K562 (cell line): ENCODE results near the gene CDCA5. TPM values are rescaled to one million over a fixed set of nuclear protein-coding genes. Genes with fewer than 3 reads are reported as not detected.

Experiments used
- ATF1 ChIP-seq, 2 experiments: fragments of 450-650 bp in 1 of 2; IDR thresholded peaks; 2 replicates each; pipeline ENCODE4 v1.6.1; 2016; ENCODE audit warnings: missing compliant biosample characterization in 1 of 2, missing genetic modification characterization in 1 of 2
- CBFB ChIP-seq: sonication (generic); formaldehyde crosslinking; IDR thresholded peaks from 2 replicates; pipeline ENCODE4 v1.4.0; 2020; ENCODE audit warnings: mild to moderate bottlenecking, missing genetic modification reagents
- ELF4 ChIP-seq: fragments of 450-650 bp; formaldehyde crosslinking; IDR thresholded peaks from 2 replicates; pipeline ENCODE4 v1.4.0; 2022; ENCODE audit warnings: missing genetic modification characterization
- FOXJ2 ChIP-seq: fragments of 200-800 bp; sonication (Bioruptor generic); IDR thresholded peaks from 2 replicates; pipeline ENCODE4 v1.6.1; 2016; ENCODE audit warnings: missing genetic modification characterization, missing compliant biosample characterization
- MEF2A ChIP-seq: IDR thresholded peaks from 2 replicates; pipeline ENCODE4 v1.6.1; 2011; ENCODE audit warnings: low read depth, mild to moderate bottlenecking, low read length, moderate library complexity; ENCODE audit not compliant: control insufficient read depth
- NR3C1 ChIP-seq: sonication (generic); formaldehyde crosslinking; IDR thresholded peaks from 2 replicates; pipeline ENCODE4 v1.8.1; 2022; ENCODE audit warnings: missing genetic modification reagents
- PHB2 ChIP-seq: fragments of 450-650 bp; IDR thresholded peaks from 2 replicates; pipeline ENCODE4 v1.6.1; 2017; ENCODE audit warnings: low read depth
- THRAP3 ChIP-seq: fragments of 450-650 bp; IDR thresholded peaks from 2 replicates; pipeline ENCODE4 v1.6.1; 2016; ENCODE audit warnings: mild to moderate bottlenecking, inconsistent platforms, borderline replicate concordance
- ZBTB17 ChIP-seq: fragments of 450-650 bp; formaldehyde crosslinking; IDR thresholded peaks from 2 replicates; pipeline ENCODE4 v1.4.0; 2020; ENCODE audit warnings: mild to moderate bottlenecking
- polyA plus RNA-seq, 8 experiments: library from polyadenylated mRNA; depleted of rRNA in 4 of 8; stranded (reverse) in 5 of 8; unstranded in 3 of 8; fragments of >200 nt; fragmentation: Nextera tagmentation in 2 of 8; fragmentation: Illumina TruSeq in 1 of 8; extraction: Ambion mirVana in 2 of 8; extraction: Trizol in 1 of 8; gene quantifications; 2 replicates each; pipeline versions ENCODE4 v1.2.1 to v1.2.3, GENCODE V29; 2011 to 2014; ENCODE audit warnings: inconsistent platforms in 1 of 8, missing spikeins in 1 of 8
- total RNA-seq, 7 experiments: library from RNA; depleted of rRNA in 6 of 7; stranded (reverse); fragments of >200 nt in 6 of 7; fragmentation: Illumina TruSeq in 2 of 7; extraction: Trizol in 2 of 7; gene quantifications; 2 replicates each; pipeline versions ENCODE4 v1.2.1 to v1.2.3, GENCODE V29; 2011 to 2021; ENCODE audit warnings: low replicate concordance in 1 of 7
- TF ChIP-seq, protein P1 (sequence below): sonication (generic); formaldehyde crosslinking; IDR thresholded peaks from 2 replicates; pipeline ENCODE4 v1.8.1; 2023; ENCODE audit warnings: missing genetic modification reagents, mild to moderate bottlenecking, borderline replicate concordance
- TF ChIP-seq, protein P2 (sequence below): IDR thresholded peaks from 2 replicates; pipeline ENCODE4 v1.6.1; 2011; ENCODE audit not compliant: insufficient read length; ENCODE audit errors: extremely low read depth
- TF ChIP-seq, protein P3 (sequence below): fragments of 450-650 bp; IDR thresholded peaks from 2 replicates; pipeline ENCODE4 v1.6.1; 2014; ENCODE audit warnings: low read depth, mild to moderate bottlenecking, moderate library complexity, borderline replicate concordance
- TF ChIP-seq, protein P4 (sequence below): conservative IDR thresholded peaks from 2 replicates; pipeline ENCODE4 v1.6.1; 2011; ENCODE audit warnings: low read depth, mild to moderate bottlenecking, low read length; ENCODE audit not compliant: control insufficient read depth
- TF ChIP-seq, protein P5 (sequence below): sonication (generic); formaldehyde crosslinking; IDR thresholded peaks from 2 replicates; pipeline ENCODE4 v1.8.0; 2022; ENCODE audit warnings: mild to moderate bottlenecking, missing genetic modification reagents
- TF ChIP-seq, protein P6 (sequence below): fragments of 450-650 bp; formaldehyde crosslinking; conservative IDR thresholded peaks from 2 replicates; pipeline ENCODE4 v1.4.0; 2022; ENCODE audit warnings: mild to moderate bottlenecking, missing genetic modification characterization

The CDCA5 gene
- total and polyA plus RNA-seq, 9 of the 15 experiments (the other 6 are each of a cell fraction or from before 2014, with no cell fraction given), result 18.9 to 94.3 (median 64.6) TPM

DNA sequence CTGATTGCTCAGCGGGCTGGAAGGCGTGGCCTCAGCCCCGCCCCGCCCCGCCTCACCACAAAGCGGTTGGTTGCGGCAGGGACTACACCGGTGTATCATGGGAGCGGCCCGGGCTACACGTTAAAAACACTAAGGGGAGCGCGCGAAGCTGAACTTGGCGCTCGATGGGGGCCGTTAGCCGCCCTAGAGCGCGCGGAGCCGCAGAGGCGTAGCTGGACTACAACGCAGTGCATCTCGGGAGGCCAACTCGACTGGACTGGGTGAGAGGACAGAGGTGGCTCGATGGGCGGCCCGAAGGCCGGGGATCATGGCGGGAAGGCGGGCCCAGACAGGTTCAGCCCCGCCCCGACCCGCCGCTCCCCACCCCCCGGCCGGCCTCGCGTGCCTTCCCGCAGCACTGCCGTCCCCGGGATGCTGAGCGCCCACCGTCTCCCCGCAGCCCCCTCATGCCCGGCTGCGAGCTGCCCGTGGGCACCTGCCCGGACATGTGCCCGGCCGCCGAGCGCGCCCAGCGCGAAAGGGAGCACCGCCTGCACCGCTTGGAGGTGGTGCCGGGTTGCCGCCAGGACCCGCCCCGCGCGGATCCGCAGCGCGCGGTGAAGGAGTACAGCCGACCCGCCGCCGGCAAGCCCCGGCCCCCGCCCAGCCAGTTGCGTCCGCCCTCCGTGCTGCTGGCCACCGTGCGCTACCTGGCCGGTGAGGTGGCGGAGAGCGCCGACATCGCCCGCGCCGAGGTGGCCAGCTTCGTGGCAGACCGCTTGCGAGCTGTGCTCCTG lies 42.8 kb downstream of the CDCA5 start, which contains the start of gene SAC3D1 (continued):
- TF ChIP-seq, protein P1, sequence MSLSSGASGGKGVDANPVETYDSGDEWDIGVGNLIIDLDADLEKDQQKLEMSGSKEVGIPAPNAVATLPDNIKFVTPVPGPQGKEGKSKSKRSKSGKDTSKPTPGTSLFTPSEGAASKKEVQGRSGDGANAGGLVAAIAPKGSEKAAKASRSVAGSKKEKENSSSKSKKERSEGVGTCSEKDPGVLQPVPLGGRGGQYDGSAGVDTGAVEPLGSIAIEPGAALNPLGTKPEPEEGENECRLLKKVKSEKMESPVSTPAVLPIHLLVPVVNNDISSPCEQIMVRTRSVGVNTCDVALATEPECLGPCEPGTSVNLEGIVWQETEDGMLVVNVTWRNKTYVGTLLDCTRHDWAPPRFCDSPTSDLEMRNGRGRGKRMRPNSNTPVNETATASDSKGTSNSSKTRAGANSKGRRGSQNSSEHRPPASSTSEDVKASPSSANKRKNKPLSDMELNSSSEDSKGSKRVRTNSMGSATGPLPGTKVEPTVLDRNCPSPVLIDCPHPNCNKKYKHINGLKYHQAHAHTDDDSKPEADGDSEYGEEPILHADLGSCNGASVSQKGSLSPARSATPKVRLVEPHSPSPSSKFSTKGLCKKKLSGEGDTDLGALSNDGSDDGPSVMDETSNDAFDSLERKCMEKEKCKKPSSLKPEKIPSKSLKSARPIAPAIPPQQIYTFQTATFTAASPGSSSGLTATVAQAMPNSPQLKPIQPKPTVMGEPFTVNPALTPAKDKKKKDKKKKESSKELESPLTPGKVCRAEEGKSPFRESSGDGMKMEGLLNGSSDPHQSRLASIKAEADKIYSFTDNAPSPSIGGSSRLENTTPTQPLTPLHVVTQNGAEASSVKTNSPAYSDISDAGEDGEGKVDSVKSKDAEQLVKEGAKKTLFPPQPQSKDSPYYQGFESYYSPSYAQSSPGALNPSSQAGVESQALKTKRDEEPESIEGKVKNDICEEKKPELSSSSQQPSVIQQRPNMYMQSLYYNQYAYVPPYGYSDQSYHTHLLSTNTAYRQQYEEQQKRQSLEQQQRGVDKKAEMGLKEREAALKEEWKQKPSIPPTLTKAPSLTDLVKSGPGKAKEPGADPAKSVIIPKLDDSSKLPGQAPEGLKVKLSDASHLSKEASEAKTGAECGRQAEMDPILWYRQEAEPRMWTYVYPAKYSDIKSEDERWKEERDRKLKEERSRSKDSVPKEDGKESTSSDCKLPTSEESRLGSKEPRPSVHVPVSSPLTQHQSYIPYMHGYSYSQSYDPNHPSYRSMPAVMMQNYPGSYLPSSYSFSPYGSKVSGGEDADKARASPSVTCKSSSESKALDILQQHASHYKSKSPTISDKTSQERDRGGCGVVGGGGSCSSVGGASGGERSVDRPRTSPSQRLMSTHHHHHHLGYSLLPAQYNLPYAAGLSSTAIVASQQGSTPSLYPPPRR (CRISPR knock-in tag), result no peak
- TF ChIP-seq, protein P2, sequence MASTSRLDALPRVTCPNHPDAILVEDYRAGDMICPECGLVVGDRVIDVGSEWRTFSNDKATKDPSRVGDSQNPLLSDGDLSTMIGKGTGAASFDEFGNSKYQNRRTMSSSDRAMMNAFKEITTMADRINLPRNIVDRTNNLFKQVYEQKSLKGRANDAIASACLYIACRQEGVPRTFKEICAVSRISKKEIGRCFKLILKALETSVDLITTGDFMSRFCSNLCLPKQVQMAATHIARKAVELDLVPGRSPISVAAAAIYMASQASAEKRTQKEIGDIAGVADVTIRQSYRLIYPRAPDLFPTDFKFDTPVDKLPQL, result no peak
- no peak for TF ChIP-seq MEF2A
- TF ChIP-seq CBFB, result no peak
- TF ChIP-seq ATF1 (CRISPR knock-in tag; IDR thresholded peaks at IDR 0.05), result no peak
- TF ChIP-seq ATF1 (tag; IDR thresholded peaks at IDR 0.05), result peak; percentile 30; the same call in 1 of the 2 replicates
- TF ChIP-seq THRAP3, result no peak
- TF ChIP-seq, protein P3, sequence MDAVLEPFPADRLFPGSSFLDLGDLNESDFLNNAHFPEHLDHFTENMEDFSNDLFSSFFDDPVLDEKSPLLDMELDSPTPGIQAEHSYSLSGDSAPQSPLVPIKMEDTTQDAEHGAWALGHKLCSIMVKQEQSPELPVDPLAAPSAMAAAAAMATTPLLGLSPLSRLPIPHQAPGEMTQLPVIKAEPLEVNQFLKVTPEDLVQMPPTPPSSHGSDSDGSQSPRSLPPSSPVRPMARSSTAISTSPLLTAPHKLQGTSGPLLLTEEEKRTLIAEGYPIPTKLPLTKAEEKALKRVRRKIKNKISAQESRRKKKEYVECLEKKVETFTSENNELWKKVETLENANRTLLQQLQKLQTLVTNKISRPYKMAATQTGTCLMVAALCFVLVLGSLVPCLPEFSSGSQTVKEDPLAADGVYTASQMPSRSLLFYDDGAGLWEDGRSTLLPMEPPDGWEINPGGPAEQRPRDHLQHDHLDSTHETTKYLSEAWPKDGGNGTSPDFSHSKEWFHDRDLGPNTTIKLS, result peak; percentile 39; the same call in 1 of the 2 replicates
- TF ChIP-seq, protein P4, sequence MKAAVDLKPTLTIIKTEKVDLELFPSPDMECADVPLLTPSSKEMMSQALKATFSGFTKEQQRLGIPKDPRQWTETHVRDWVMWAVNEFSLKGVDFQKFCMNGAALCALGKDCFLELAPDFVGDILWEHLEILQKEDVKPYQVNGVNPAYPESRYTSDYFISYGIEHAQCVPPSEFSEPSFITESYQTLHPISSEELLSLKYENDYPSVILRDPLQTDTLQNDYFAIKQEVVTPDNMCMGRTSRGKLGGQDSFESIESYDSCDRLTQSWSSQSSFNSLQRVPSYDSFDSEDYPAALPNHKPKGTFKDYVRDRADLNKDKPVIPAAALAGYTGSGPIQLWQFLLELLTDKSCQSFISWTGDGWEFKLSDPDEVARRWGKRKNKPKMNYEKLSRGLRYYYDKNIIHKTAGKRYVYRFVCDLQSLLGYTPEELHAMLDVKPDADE, result peak; percentile 36; the same call in 1 of the 2 replicates
- TF ChIP-seq, protein P5, sequence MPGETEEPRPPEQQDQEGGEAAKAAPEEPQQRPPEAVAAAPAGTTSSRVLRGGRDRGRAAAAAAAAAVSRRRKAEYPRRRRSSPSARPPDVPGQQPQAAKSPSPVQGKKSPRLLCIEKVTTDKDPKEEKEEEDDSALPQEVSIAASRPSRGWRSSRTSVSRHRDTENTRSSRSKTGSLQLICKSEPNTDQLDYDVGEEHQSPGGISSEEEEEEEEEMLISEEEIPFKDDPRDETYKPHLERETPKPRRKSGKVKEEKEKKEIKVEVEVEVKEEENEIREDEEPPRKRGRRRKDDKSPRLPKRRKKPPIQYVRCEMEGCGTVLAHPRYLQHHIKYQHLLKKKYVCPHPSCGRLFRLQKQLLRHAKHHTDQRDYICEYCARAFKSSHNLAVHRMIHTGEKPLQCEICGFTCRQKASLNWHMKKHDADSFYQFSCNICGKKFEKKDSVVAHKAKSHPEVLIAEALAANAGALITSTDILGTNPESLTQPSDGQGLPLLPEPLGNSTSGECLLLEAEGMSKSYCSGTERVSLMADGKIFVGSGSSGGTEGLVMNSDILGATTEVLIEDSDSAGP (CRISPR knock-in tag), result no peak
- no peak for TF ChIP-seq PHB2
- TF ChIP-seq ELF4, result no peak
- TF ChIP-seq, protein P6, sequence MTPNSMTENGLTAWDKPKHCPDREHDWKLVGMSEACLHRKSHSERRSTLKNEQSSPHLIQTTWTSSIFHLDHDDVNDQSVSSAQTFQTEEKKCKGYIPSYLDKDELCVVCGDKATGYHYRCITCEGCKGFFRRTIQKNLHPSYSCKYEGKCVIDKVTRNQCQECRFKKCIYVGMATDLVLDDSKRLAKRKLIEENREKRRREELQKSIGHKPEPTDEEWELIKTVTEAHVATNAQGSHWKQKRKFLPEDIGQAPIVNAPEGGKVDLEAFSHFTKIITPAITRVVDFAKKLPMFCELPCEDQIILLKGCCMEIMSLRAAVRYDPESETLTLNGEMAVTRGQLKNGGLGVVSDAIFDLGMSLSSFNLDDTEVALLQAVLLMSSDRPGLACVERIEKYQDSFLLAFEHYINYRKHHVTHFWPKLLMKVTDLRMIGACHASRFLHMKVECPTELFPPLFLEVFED (CRISPR knock-in tag), result no peak
- TF ChIP-seq FOXJ2 (tag), result peak; percentile 29; the same call in 1 of the 2 replicates
- no peak; the same call in 1 of the 2 replicates for TF ChIP-seq ZBTB17 (CRISPR knock-in tag)
- TF ChIP-seq NR3C1, result peak; percentile 71; the same call in 1 of the 2 replicates
